HG03378 (cell line): Measurements from ENCODE around the gene DDI2.

ENCODE experiments used
- ATAC-seq: cut with Tn5 transposase; IDR thresholded peaks from one replicate; pipeline ENCODE4 v1.9.1; 2021; ENCODE audit warnings: mild to moderate bottlenecking, moderate library complexity; ENCODE audit not compliant: unreplicated experiment

DDI2 gene

DNA sequence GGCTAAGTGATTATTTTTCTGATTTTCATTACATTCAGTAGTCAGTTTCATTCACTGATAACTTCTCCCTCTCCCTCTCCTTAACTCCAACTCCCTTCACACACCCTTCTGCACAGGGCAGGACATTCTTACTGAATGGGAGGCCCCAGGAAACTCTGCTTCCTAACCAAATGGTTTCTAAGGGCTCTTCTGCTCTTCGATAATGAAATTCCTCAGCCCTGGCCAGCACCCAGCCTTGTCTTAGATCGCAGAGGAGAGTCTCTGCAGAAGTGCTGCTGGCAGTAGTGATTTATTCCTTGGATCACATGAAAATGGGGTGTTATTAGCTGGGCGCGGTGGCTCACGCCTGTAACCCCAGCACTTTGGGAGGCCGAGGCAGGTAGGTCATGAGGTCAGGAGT lies 83.2 kb downstream of the DDI2 start:
- no peak for ATAC-seq

DNA sequence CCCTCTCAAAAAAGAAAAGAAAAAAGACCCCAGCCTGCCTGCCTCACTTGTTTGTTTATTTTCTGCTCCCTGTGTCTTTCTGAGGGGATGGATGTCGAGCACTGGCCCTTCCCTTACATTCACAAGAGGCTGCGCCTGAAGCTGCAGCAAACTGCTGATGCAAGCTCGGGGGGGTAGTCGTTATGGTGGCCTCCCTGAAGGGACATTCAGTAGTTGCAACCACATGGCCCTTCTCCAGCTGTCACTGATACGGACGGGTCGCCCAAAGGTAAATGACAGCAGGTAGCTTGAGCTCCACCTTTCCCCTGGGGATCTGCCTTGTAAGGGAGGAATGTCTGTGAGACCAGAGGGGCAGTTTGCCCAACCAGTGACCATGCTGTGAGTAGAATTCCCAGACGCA lies 84.5 kb downstream of the DDI2 start:
- no peak for ATAC-seq

DNA sequence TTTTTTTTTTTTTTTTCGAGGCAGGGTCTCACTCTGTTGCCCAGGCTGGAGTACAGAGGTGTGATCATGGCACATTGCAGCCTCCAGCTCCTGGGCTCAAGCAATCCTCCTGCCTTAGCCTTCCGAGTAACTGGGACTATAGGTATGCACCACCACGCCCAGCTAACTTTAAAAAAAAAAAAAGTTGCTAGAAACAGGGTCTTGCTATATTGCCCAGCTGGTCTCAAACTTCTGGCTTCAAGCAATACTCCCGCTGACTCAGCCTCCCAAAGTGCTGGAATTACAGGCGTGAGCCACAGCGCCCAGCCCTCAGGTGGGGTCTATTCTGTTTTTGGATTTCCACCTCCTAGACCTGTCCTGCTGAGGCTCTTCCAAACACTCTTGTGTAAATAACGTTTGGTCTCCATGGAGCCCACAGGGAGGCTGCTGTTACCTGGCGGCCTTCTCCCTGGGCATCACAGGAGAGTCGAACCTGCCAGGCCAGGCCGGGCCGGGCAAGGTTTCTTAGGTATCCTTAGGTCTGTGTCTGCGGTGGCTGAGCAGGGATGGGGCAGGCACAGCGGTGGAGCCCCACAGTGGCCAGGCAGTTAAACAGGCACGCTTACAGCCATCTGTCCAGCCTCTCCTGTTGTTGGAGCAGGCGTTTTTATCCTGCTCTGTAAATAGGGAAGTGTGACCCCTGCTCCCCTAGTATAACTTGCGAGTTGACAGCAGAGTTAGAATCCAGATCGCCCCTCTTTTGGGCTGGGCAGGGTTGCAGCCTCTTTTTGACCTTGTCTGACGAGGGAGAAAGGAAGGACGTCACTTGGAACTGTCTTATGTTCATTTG lies 85.7 kb downstream of the DDI2 start:
- no peak for ATAC-seq

DNA sequence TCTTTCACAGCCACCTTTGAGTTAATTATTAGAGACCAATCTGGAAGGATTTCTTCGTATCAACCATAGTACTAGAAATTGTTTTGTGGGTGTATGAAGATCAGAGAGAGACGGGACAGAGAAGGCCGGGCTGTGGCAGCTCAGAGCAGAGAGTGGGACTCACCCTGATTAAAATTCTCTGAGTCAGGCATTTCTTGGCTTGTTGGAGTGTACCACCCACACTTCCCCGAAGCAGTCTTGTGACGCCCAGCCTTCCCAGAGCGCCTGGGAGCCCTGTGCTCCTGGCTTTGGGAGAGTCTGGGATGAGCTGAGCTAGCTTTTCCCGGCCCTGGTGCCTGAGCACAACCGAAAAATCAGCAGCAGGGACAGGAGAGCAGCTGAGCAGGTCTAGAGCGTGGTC lies 86.3 kb downstream of the DDI2 start:
- no peak for ATAC-seq

DNA sequence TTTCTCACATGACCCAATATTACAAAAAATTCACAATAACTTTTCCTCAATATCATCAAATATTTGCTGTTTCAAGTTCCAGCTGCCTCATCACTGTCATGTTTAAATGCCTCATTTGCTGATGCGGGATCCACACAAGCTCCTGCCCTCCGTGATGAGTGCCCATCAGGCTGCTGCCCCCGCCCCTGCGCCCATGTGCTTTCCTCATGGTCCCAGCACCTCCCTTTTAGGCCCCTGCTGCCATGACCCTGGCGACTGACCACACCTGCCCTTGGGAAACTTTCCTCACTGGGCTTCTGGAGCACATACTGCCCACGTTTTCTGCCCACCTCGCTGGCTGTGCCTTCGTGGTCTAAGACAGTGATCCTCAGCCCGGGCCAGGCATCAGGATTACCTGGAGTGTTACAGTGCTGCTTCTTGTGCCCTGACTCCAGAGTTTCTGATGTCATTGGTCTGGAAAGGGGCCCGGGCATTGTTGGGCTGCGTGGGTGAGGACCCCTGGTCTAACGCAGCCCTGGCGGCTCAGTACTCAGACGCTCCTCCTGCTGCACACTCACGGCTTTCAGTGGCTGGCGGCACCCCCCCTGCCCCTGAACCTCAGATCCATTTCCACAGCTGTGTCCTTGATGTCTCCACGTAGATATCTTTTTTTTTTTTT lies 87.4 kb downstream of the DDI2 start:
- no peak for ATAC-seq

DNA sequence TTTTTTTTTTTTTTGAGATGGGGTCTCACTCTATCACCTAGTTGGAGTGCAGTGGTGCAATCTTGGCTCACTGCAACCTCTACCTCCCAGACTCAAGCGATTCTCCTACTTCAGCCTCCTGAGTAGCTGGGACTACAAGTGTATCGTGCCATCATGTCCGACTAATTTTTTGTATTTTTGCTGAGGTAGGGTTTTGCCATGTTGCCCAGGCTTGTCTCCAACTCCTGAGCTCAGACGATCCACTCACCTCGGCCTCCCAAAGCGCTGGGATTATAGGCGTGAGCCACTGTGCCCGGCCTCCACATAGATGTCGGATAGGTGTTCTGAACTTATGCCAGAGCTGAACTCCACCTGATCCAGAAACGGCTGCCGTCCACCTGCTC lies 87.9 kb downstream of the DDI2 start:
- ATAC-seq, result no peak

DNA sequence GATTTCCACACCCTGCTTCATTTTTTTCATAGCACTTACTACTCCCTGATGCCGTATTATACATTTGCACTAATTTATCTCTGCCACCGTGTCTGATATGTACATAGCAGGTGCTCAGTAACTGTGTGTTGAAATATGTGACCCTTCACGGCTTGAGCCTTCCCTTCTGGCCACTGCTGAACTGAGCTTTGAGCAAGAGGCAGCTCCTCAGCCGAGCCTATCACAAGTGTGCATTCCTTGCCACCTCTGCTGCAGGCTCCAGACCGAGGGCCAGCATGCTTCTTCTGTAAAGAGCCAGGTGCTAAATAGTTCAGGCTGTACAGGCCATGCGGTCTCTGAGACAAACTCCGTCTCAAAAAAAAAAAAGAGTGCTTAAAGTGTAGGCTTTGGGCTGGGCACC lies 89.5 kb downstream of the DDI2 start:
- ATAC-seq, result no peak

DNA sequence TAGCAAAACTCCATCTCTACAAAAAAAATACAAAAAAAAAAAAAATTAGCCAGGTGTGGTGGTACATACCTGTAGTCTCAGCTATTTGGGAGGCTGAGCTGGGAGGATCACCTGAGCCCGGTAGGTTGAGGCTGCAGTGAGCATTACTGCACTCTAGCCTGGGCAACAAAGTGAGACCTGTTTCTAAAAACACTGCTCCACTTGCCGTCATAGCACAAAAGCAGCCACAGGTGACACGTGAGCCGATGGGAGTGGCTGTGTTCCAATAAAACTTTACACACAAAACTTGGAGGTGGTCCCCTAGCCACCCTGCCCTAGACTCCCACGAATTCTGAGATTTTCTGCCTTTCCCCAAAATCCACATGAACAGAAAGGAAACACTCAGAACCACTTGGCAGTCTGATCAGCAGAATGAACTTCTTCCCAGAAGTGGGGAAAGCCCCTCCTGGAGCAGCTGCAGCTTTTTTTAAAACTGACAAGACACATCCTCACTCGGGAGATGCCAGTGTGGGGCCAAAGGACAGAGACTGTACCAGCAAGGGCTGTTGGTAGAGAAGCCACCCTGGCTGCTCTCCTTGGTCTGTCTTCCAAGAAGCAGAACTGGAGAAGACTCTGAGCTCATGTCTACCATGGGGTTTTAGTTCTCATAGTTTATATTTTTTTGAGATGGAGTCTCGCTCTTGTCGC lies 90.1 kb downstream of the DDI2 start:
- ATAC-seq, result no peak

DNA sequence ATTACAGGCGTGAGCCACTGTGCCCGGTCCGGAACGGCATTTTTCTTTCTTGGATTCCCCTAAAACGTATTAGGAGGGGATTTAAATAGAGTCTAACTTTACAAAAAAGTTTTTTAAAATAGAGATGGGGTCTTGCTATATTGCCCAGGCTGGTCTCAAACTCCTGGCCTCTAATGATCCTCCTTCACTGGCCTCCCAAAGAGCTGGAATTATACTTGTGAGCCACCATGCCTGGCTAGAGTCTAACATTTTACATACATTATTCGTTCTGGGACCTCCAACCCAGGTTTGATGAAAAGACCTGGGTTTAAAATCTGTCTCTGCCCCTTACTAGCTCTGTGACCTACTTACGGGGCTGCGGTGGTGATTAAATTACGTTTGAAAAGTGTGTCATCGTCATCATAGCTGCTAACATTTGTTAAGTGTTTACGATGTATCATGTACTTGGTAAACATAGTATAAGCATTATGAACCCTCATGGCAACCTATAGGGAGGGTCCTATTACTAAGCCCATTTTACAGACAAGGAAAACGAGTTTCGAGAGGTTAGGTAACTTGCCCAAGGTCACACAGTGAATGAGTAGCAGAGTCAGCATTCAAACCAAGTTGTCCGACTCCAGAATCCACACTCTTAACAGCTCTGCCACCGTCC lies 91.4 kb downstream of the DDI2 start:
- ATAC-seq, result no peak

DNA sequence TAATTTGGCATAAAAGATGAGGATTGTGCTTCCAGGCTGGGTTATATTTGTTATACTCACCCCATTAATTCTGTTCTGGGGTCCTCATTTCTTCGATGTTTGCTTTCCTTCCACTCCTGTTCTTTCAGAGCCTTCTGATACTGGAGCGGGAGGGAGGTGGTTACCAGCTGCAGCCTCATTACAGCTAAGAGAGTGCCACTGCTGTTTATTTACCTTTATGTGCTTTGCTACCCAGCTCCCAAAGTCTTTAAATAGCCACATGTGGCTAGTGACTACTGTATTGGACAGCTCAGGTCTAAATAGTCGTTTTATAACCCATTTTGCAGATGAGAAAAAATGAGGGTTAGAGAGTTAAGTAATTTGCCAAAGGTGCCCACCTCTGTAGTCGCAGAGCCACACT lies 92.0 kb downstream of the DDI2 start:
- no peak for ATAC-seq

DNA sequence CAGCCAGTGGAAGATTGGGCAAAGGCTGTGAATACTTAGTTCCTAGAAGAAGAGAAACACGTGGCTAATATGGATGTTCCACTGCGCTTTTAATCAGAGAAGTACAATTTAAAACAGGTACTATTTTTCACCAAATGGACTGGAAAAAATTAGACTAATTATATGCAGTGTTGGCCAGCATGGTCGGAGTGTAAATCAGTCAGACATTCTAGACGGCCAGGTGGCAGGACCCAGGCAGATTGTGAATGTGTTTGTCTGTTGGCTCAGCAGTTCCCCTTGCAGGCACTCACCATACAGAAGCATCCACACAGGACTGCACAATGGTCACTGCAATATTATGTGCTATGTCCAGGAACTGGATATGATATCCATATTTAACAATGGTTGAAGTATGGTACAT lies 94.9 kb downstream of the DDI2 start:
- no peak for ATAC-seq

DNA sequence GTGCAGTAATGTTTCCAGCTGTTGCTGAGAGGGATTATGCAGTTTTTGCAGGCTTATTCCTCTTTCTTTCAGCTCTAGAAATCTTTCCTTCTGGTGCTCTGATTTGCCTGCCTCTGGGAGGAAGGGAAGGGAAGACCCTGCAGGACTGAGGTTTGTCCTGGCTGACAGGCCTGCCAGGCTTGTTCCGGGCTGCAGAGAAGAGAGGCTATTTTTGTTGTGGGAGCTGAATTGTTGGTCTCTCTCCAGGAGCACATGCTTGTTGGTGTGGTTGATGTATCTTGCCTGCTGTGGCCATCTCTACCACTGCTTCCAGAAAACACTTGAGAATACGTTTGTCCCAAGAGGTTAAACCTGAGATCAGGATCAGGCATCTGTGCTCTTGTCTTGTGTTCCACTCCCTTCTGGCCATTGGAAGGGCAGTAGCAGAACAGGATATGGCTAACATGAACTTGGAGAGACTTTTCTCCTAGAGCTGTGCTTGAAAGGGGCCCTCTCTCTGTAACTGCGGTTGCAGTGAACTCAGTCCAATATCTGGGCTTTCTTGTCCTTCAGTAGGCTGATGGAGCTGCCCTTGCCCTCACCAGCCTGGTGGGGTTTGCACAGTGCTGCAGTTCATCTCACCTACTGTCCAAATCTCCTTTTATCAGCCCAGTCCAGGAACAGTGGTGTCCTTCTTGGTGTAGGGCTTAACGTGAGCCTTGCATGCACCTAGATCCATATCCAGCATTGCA lies 97.3 kb downstream of the DDI2 start:
- no peak for ATAC-seq

DNA sequence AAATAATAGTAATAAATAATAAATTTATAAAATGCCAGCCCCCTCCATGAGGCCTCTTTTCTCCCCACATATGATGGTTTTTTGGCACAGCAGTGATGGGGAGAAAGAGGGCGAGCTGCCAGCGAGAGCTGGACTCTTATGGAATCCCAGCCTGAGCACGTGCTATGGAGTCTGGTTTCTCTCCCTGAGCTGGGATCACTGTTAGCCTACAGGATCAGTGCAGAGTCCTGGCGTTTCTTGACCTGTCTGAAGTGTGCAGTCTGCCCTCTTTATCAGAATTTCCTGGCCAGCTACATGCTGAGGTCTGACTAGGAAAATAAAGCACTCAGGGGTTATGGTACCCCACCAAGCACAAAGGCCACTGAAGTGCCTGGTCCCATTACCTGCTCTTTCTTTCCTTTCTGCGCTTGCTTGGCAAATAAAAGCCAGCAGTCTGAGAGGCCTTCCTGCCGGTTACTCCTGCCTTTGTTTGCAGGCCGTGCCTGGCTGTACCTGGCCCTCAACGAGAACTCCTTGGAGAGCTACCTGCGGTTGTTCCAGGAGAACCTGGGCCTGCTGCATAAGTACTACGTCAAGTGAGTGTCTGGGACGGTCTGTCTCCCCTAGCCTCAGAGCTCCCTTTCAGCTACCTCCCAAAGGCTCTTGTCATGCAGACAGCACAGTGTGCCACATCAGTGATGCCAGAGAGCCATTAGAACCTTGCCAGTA lies 100.3 kb downstream of the DDI2 start:
- no peak for ATAC-seq

DNA sequence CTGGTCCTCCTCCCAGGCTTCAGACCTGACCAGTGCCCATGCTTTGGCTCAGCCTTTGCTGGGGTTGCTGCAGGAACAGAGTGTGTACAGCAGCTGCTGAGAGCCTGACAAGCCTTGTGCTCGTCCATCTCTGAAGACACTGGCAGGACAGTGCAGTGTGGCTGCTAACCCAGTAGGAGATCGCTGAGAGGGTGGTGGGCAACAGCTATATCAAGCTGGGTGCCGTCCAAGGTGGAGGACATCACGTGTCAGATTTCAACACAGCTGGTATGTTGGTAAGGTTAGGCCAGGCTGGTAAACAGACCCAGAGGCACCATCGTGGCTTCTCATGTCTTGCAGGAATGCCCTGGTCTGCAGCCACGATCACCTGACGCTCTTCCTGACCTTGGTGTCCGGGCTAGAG lies 100.9 kb downstream of the DDI2 start:
- no peak for ATAC-seq
